Mammary epithelial cell (primary cell): Measurements from ENCODE around the gene PATJ.

ENCODE experiments used
- EZH2 ChIP-seq: IDR thresholded peaks from 2 replicates; pipeline ENCODE4 v1.6.1; 2012; ENCODE audit warnings: low read length, inconsistent platforms, borderline replicate concordance
- TF ChIP-seq, protein P1 (sequence below), 2 donors: IDR thresholded peaks in 1 of 2; conservative IDR thresholded peaks in 1 of 2; 2 replicates each; pipeline ENCODE4 v1.5.1; 2011 to 2012; ENCODE audit warnings: inconsistent platforms in 2 of 2, low read length in 2 of 2, mild to moderate bottlenecking in 2 of 2, control low read depth in 1 of 2, low read depth in 1 of 2; ENCODE audit not compliant: insufficient read depth in 1 of 2; ENCODE audit errors: extremely low read depth in 1 of 2

DNA sequence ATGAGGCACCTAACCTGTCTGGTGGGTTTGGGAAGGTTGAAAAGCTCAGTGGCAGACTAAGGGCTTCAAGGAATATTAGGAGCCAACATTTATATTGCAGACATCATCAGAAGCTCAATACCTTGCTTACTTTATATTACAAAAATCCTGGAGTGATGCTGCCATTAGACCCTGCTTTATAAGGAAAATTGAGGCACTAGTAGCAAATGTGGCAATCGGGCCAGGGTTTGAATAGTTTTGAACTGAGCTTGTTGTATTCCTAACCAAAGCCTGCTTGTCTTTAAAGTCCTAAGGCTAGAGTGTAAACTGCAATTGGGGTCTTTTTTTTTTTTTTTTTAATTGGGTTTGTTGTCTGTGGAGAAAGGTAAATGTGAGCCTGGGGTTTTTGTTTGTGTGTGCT lies 466.7 kb downstream of the PATJ start:
- TF ChIP-seq, protein P1, sequence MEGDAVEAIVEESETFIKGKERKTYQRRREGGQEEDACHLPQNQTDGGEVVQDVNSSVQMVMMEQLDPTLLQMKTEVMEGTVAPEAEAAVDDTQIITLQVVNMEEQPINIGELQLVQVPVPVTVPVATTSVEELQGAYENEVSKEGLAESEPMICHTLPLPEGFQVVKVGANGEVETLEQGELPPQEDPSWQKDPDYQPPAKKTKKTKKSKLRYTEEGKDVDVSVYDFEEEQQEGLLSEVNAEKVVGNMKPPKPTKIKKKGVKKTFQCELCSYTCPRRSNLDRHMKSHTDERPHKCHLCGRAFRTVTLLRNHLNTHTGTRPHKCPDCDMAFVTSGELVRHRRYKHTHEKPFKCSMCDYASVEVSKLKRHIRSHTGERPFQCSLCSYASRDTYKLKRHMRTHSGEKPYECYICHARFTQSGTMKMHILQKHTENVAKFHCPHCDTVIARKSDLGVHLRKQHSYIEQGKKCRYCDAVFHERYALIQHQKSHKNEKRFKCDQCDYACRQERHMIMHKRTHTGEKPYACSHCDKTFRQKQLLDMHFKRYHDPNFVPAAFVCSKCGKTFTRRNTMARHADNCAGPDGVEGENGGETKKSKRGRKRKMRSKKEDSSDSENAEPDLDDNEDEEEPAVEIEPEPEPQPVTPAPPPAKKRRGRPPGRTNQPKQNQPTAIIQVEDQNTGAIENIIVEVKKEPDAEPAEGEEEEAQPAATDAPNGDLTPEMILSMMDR (conservative IDR thresholded peaks at IDR 0.05 in 1 of 2, IDR thresholded peaks at IDR 0.05 in 1 of 2; ENCODE audit: extremely low read depth in 1 of 2, insufficient read depth in 1 of 2, low read depth in 1 of 2, low read length in 2 of 2): no peak
- no peak for TF ChIP-seq EZH2
